CD14-positive monocyte (primary cell): ENCODE results near the gene ELN. TPM values are rescaled to one million over a fixed set of nuclear protein-coding genes. Genes with fewer than 3 reads are reported as not detected.

Experiments used
- DNase-seq, 3 donors: peaks; one replicate each; pipeline ENCODE4 v3.0.0-alpha.2; 2011 to 2022
- H2AFZ ChIP-seq: 2 replicates; pipeline ENCODE4 v1.6.0; 2012; ENCODE audit warnings: mild to moderate bottlenecking, low read depth, low read length, inconsistent platforms; ENCODE audit not compliant: insufficient read depth, poor library complexity, severe bottlenecking
- H3K27ac ChIP-seq, 2 donors: 1 replicate in 1 of 2; 2 replicates in 1 of 2; pipeline ENCODE4 v1.5.1; 2012 to 2013; ENCODE audit warnings: low read length in 2 of 2, control low read depth in 1 of 2, inconsistent platforms in 1 of 2, low read depth in 1 of 2, mild to moderate bottlenecking in 1 of 2
- H3K27me3 ChIP-seq, 2 donors: one replicate each; pipeline versions ENCODE4 v1.6.0 to v1.6.1; 2011 to 2013; ENCODE audit warnings: low read length in 2 of 2; ENCODE audit not compliant: control insufficient read depth in 2 of 2, insufficient read depth in 2 of 2
- H3K36me3 ChIP-seq, 2 donors: replicated peaks in 1 of 2; 1 replicate in 1 of 2; 2 replicates in 1 of 2; pipeline versions ENCODE4 v1.5.1 to v1.6.1; 2012 to 2013; ENCODE audit warnings: low read length in 2 of 2, control low read depth in 1 of 2, inconsistent platforms in 1 of 2, mild to moderate bottlenecking in 1 of 2; ENCODE audit not compliant: insufficient read depth in 2 of 2, control insufficient read depth in 1 of 2
- H3K4me1 ChIP-seq, 2 donors: 1 replicate in 1 of 2; 2 replicates in 1 of 2; pipeline versions ENCODE4 v1.5.1 to v1.6.1; 2012 to 2013; ENCODE audit warnings: low read length in 2 of 2, control low read depth in 1 of 2, inconsistent platforms in 1 of 2, mild to moderate bottlenecking in 1 of 2, moderate library complexity in 1 of 2; ENCODE audit not compliant: insufficient read depth in 2 of 2, control insufficient read depth in 1 of 2
- H3K4me2 ChIP-seq: replicated peaks from 2 replicates; pipeline ENCODE3; 2012; ENCODE audit warnings: low read length, moderate library complexity, mild to moderate bottlenecking; ENCODE audit not compliant: poor library complexity, severe bottlenecking; ENCODE audit errors: extremely low read depth
- H3K4me3 ChIP-seq, 3 experiments: fragments of 200-600 bp in 1 of 3; sonication (generic) in 1 of 3; replicated peaks in 1 of 3; 1 replicate in 2 of 3; 2 replicates in 1 of 3; pipeline ENCODE4 v1.5.1; 2011 to 2013; ENCODE audit warnings: low read length in 3 of 3, mild to moderate bottlenecking in 3 of 3, control low read depth in 2 of 3, low read depth in 2 of 3, inconsistent platforms in 1 of 3, moderate library complexity in 1 of 3
- H3K79me2 ChIP-seq: 2 replicates; pipeline ENCODE4 v1.6.0; 2012; ENCODE audit warnings: mild to moderate bottlenecking, control low read depth, inconsistent platforms, low read length, moderate library complexity; ENCODE audit not compliant: insufficient read depth
- H3K9ac ChIP-seq: 2 replicates; pipeline ENCODE4 v1.6.0; 2017; ENCODE audit warnings: low read length, mild to moderate bottlenecking; ENCODE audit not compliant: insufficient read depth, poor library complexity, severe bottlenecking
- H3K9me3 ChIP-seq, 2 donors: replicated peaks in 1 of 2; 1 replicate in 1 of 2; 2 replicates in 1 of 2; pipeline versions ENCODE4 v1.5.1 to v1.6.1; 2012 to 2013; ENCODE audit warnings: low read length in 2 of 2, control low read depth in 1 of 2; ENCODE audit not compliant: control insufficient read depth in 1 of 2, insufficient read depth in 1 of 2
- H4K20me1 ChIP-seq: 2 replicates; pipeline ENCODE4 v1.6.0; 2012; ENCODE audit warnings: mild to moderate bottlenecking, low read length, control low read depth, moderate library complexity; ENCODE audit not compliant: insufficient read depth
- H3K27ac Mint-ChIP-seq, 7 donors: one replicate each; pipeline ENCODE4 v1.8.0; 2020; ENCODE audit warnings: mild to moderate bottlenecking in 7 of 7, mixed read lengths in 7 of 7, moderate library complexity in 6 of 7, inconsistent platforms in 2 of 7
- H3K27me3 Mint-ChIP-seq, 3 donors: one replicate each; pipeline ENCODE4 v1.8.0; 2021 to 2022; ENCODE audit warnings: low read depth in 3 of 3, mild to moderate bottlenecking in 3 of 3, mixed read lengths in 3 of 3, moderate library complexity in 3 of 3, inconsistent platforms in 1 of 3
- H3K36me3 Mint-ChIP-seq, 2 donors: one replicate each; pipeline ENCODE4 v1.8.0; 2020; ENCODE audit warnings: mixed read lengths in 2 of 2, inconsistent platforms in 1 of 2, mild to moderate bottlenecking in 1 of 2
- H3K4me1 Mint-ChIP-seq: one replicate; pipeline ENCODE4 v1.8.0; 2020; ENCODE audit warnings: mild to moderate bottlenecking, mixed read lengths
- H3K4me3 Mint-ChIP-seq, 2 donors: one replicate each; pipeline ENCODE4 v1.8.0; 2020; ENCODE audit warnings: mild to moderate bottlenecking in 2 of 2, mixed read lengths in 2 of 2, moderate library complexity in 1 of 2
- H3K9me3 Mint-ChIP-seq, 7 donors: one replicate each; pipeline ENCODE4 v1.8.0; 2020 to 2022; ENCODE audit warnings: mixed read lengths in 7 of 7, mild to moderate bottlenecking in 6 of 7, moderate library complexity in 6 of 7, inconsistent platforms in 2 of 7
- CTCF ChIP-seq: fragments of 200-600 bp; IDR thresholded peaks from one replicate; pipeline ENCODE4 v1.8.0; 2022; ENCODE audit warnings: antibody characterized with exemption, mild to moderate bottlenecking
- WGBS: methylation state at CpG from one replicate; pipeline ENCODE4 v1.1.5; 2013; ENCODE audit warnings: missing lambda C conversion rate; ENCODE audit not compliant: insufficient coverage; 5-methylcytosine and 5-hydroxymethylcytosine counted together
- intact Hi-C, 2 donors: fragments of 100-400 bp; cut with micrococcal nuclease; formaldehyde crosslinking; loops; one replicate each; pipeline versions ENCODE4 v1.15.0 to v1.15.1; 2023
- polyA plus RNA-seq, 3 donors: library from polyadenylated mRNA; depleted of rRNA in 1 of 3; unstranded in 2 of 3; stranded (reverse) in 1 of 3; fragments of 300-500 nt in 2 of 3; fragments of >200 nt in 1 of 3; fragmentation: Illumina TruSeq in 2 of 3; gene quantifications; 1 replicate in 2 of 3; 2 replicates in 1 of 3; pipeline ENCODE4 v1.2.3, GENCODE V29; 2012 to 2021

Gene ELN
- polyA plus RNA-seq, 3 donors: not detected

- no peaks in the 10 kb centered on the region for H3K27me3 ChIP-seq
- Mint-ChIP-seq H3K9me3 (peaks cover 0 to 3% (median 0%) of the 10 kb centered on the region in 7 donors), H3K4me3 (no peak overlapping the region), H3K36me3 (no peaks in the 10 kb centered on the region), H3K27me3 (peaks cover 0 to 3% (median 1%) of the 10 kb centered on the region in 3 donors), H3K27ac (no peak overlapping the region), H3K4me1 (no peaks in the 10 kb centered on the region)
- H3K4me2 ChIP-seq: no peak overlapping the region
- no peak overlapping the region for H3K27ac ChIP-seq
- H3K79me2 ChIP-seq: no peaks in the 10 kb centered on the region
- no peak for DNase-seq
- H3K9ac ChIP-seq: no peak overlapping the region
- no peak overlapping the region for H2AFZ ChIP-seq
- no peak overlapping the region for H3K4me3 ChIP-seq
- no peaks in the 10 kb centered on the region for H3K4me1 ChIP-seq
- intact Hi-C loops: loop anchor here in 1 of 2 donors (10.0 kb wide), 1 partner anchor 275 kb away; the partner anchor contains the start of gene CLDN3
- TF ChIP-seq CTCF: no peak
- no peaks in the 10 kb centered on the region for H4K20me1 ChIP-seq
- no peaks in the 10 kb centered on the region for H3K9me3 ChIP-seq
- WGBS: 89% methylated on average over 3 of the region's 3 CpGs
- H3K36me3 ChIP-seq: no peaks in the 10 kb centered on the region
Observed at GRCh38 chr7:74049997-74050798, 22.2 kb downstream of the ELN start.

GRCh38 chr7:74051193-74051592, 23.2 kb downstream of the ELN start:
- no peak for TF ChIP-seq CTCF
- H3K4me3 ChIP-seq: no peak overlapping the region
- no peak overlapping the region for H3K4me2 ChIP-seq
- H4K20me1 ChIP-seq: no peaks in the 10 kb centered on the region
- H3K27ac ChIP-seq: no peak overlapping the region
- no peaks in the 10 kb centered on the region for H3K36me3 Mint-ChIP-seq
- H3K36me3 ChIP-seq: no peaks in the 10 kb centered on the region
- intact Hi-C loops: no loop called here
- H3K4me1 Mint-ChIP-seq: no peaks in the 10 kb centered on the region
- no peak for DNase-seq
- H3K9ac ChIP-seq: no peak overlapping the region
- peaks cover 0 to 3% (median 0%) of the 10 kb centered on the region in 7 donors for H3K9me3 Mint-ChIP-seq
- 99% methylated on average over 8 of the region's 10 CpGs for WGBS
- H3K27me3 ChIP-seq: no peaks in the 10 kb centered on the region
- no peaks in the 10 kb centered on the region for H3K4me1 ChIP-seq
- no peaks in the 10 kb centered on the region for H3K9me3 ChIP-seq
- H3K79me2 ChIP-seq: no peaks in the 10 kb centered on the region
- H3K27ac Mint-ChIP-seq: no peak overlapping the region
- H3K4me3 Mint-ChIP-seq: no peak overlapping the region
- H3K27me3 Mint-ChIP-seq: peaks cover 1 to 3% (median 1%) of the 10 kb centered on the region in 3 donors
- no peak overlapping the region for H2AFZ ChIP-seq
